Uterus (tissue), 2 donors: ENCODE data around the gene SWT1.

Source experiments
- POLR2A ChIP-seq, 2 donors: fragments of 450-650 bp; IDR thresholded peaks; one replicate each; pipeline ENCODE4 v1.6.1; 2016; ENCODE audit warnings: antibody characterized with exemption in 2 of 2, mild to moderate bottlenecking in 1 of 2, moderate library complexity in 1 of 2
- TF ChIP-seq, protein P1 (sequence below), 4 experiments: fragments of 200-600 bp in 2 of 4; fragments of 450-650 bp in 2 of 4; sonication (generic) in 2 of 4; IDR thresholded peaks; one replicate each; pipeline ENCODE4 v1.5.1; 2016 to 2019; ENCODE audit warnings: antibody characterized with exemption in 4 of 4, mild to moderate bottlenecking in 2 of 4, moderate library complexity in 1 of 4

DNA sequence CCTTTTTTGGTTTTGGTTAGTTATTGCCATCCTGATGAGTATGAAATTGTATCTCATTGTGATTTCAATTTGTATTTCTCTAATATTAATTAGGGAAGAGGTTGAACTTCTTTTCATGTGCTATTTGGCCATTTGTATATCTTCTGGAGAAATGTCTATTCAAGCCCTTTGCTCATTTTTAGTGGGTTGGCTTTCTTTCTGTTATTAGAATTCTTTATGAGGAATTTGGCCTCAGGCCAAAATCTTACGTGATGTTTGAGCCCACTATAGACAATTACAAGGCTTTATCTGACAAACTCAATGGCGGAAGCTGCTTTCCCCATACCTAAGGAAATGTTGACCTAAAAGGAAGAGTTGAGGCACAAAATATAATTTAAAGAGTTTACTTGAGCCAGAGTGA is 127.1 kb downstream of the SWT1 start:
- TF ChIP-seq, protein P1, sequence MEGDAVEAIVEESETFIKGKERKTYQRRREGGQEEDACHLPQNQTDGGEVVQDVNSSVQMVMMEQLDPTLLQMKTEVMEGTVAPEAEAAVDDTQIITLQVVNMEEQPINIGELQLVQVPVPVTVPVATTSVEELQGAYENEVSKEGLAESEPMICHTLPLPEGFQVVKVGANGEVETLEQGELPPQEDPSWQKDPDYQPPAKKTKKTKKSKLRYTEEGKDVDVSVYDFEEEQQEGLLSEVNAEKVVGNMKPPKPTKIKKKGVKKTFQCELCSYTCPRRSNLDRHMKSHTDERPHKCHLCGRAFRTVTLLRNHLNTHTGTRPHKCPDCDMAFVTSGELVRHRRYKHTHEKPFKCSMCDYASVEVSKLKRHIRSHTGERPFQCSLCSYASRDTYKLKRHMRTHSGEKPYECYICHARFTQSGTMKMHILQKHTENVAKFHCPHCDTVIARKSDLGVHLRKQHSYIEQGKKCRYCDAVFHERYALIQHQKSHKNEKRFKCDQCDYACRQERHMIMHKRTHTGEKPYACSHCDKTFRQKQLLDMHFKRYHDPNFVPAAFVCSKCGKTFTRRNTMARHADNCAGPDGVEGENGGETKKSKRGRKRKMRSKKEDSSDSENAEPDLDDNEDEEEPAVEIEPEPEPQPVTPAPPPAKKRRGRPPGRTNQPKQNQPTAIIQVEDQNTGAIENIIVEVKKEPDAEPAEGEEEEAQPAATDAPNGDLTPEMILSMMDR (IDR thresholded peaks at IDR 0.05) = no peak
- no peak for TF ChIP-seq POLR2A (IDR thresholded peaks at IDR 0.05)
